ENCODE results near the gene AUTS2. TPM values are rescaled to one million over a fixed set of nuclear protein-coding genes. Genes with fewer than 3 reads are reported as not detected.

The AUTS2 gene
- total and polyA plus RNA-seq, 2 of the 8 experiments (the other 6 are each of a cell fraction or from before 2014, with no cell fraction given) = 25.9 to 101 TPM

DNA sequence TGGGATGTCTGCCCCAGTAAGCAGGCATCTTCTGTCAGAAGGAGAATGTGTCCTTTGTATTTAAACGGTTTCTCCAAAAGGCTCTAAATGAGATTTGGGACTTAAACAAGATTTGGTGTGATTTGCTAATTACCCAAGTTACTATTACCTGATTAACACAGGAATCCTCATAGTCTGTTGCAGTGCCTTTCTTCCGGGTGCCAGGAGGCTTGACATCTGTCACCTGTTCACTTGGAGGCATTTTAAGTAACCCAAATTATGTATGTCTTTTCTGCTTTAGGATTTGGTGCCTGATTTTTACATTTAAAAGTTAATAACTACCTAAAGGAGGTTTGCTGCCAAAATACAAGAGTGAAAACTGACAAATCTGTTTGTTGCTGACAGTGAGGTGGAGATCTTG is 945.7 kb downstream of the AUTS2 start (continued):
- TF ChIP-seq TAF7 (optimal IDR thresholded peaks at IDR 0.05; ENCODE audit: borderline replicate concordance, low read depth, low read length) (no peak), ZNF274 (IDR thresholded peaks at IDR 0.05; ENCODE audit: borderline replicate concordance, extremely low read depth, low read length) (no peak), BRCA1 (IDR thresholded peaks at IDR 0.05; ENCODE audit: low read depth, low read length) (no peak), EGR1 (IDR thresholded peaks at IDR 0.05; ENCODE audit: borderline replicate concordance, low read depth, low read length) (no peak), RNF2 (IDR thresholded peaks at IDR 0.05; ENCODE audit: borderline replicate concordance, low read depth, low read length, missing control alignments, poor library complexity, severe bottlenecking) (no peak), SP2 (IDR thresholded peaks at IDR 0.05; ENCODE audit: low read length) (no peak)
